HG03159 (cell line): ENCODE measurements around the gene GFRA1.

Source experiments
- ATAC-seq: cut with Tn5 transposase; IDR thresholded peaks from one replicate; pipeline ENCODE4 v1.9.1; 2021; ENCODE audit warnings: mild to moderate bottlenecking, moderate library complexity; ENCODE audit not compliant: unreplicated experiment

Gene GFRA1

GRCh38 chr10:116133634-116134033 lies 139.4 kb downstream of the GFRA1 start:
- no peak for ATAC-seq

- ATAC-seq, result no peak
Observed at GRCh38 chr10:116132780-116133399, 140.1 kb downstream of the GFRA1 start.

GRCh38 chr10:116130006-116130405 lies 143.0 kb downstream of the GFRA1 start:
- ATAC-seq, result no peak

- no peak for ATAC-seq
Observed at GRCh38 chr10:116126954-116127695, 145.9 kb downstream of the GFRA1 start.

- ATAC-seq, result no peak
Observed at GRCh38 chr10:116126239-116126638, 146.8 kb downstream of the GFRA1 start.

- ATAC-seq, result no peak
Observed at GRCh38 chr10:116125180-116125579, 147.8 kb downstream of the GFRA1 start.

- ATAC-seq, result no peak
Observed at GRCh38 chr10:116124777-116125176, 148.2 kb downstream of the GFRA1 start.

GRCh38 chr10:116122664-116123063 lies 150.3 kb downstream of the GFRA1 start:
- no peak for ATAC-seq

GRCh38 chr10:116121640-116122525 lies 151.1 kb downstream of the GFRA1 start:
- no peak for ATAC-seq

- no peak for ATAC-seq
Observed at GRCh38 chr10:116120688-116121455, 152.1 kb downstream of the GFRA1 start.

- no peak for ATAC-seq
Observed at GRCh38 chr10:116118847-116119246, 154.2 kb downstream of the GFRA1 start.

- ATAC-seq, result no peak
Observed at GRCh38 chr10:116115797-116116196, 157.2 kb downstream of the GFRA1 start.

GRCh38 chr10:116115036-116115641 lies 157.9 kb downstream of the GFRA1 start:
- ATAC-seq, result no peak

GRCh38 chr10:116113721-116114501 lies 159.1 kb downstream of the GFRA1 start:
- ATAC-seq, result no peak

- ATAC-seq, result no peak
Observed at GRCh38 chr10:116112232-116113231, 160.5 kb downstream of the GFRA1 start.

GRCh38 chr10:116111483-116112095 lies 161.4 kb downstream of the GFRA1 start:
- no peak for ATAC-seq

GRCh38 chr10:116110736-116111135 lies 162.3 kb downstream of the GFRA1 start:
- no peak for ATAC-seq

GRCh38 chr10:116109881-116110280 lies 163.1 kb downstream of the GFRA1 start:
- ATAC-seq, result no peak
